Measurements from ENCODE around the gene PRDX5. TPM values are rescaled to one million over a fixed set of nuclear protein-coding genes. Genes with fewer than 3 reads are reported as not detected.
"Not testable (repeated sequence)": the region's sequence is repeated elsewhere in the genome, so short reads cannot be mapped to it uniquely, and the experiment has no call there.

PRDX5 gene
- total RNA-seq, 4 donors from 2014 or later, result 152 to 381 (median 265) TPM

- in situ Hi-C loops (cut with MboI; ENCODE audit: low pct_ligation_motif_present in 1 of 4, low pct_unique_long_range_greater_than_20kb in 1 of 4, low sequenced_read_pairs in 3 of 4) (no loop called here), intact Hi-C loops (cut with DNase I; ENCODE audit: low total_unique reads) (no loop called here)
- Histone ChIP-seq H3K9me3 (no peaks in the 10 kb centered on the region), H3K36me3 (peaks cover 0 to 11% (median 3%) of the 10 kb centered on the region in 4 donors), H3K4me1 (peaks cover 4 to 34% (median 21%) of the 10 kb centered on the region in 4 donors), H3K27me3 (no peaks in the 10 kb centered on the region), H3K4me3 (no peak overlapping the region), H3K27ac (peak overlapping the region; percentile 34 to 68 (median 56))
- DNase-seq, result no peak
- WGBS, 2 donors (ENCODE audit: low coverage in 1 of 2), result 68% methylated on average over 18 of the region's 19 CpGs; no CpG with 5 or more reads in 1 of the 2 donors
- peak in 1 of 5 experiments; percentile 27 for TF ChIP-seq CTCF (IDR thresholded peaks at IDR 0.05)
- TF ChIP-seq POLR2AphosphoS5 (IDR thresholded peaks at IDR 0.05), result no peak
Measured at GRCh38 chr11:64314146-64314804, 3.6 kb upstream of the PRDX5 start.

GRCh38 chr11:64314805-64315561, 2.9 kb upstream of the PRDX5 start:
- 80 to 90% methylated on average over 1 to 16 of the region's 24 CpGs for WGBS, 2 donors (ENCODE audit: low coverage in 1 of 2)

GRCh38 chr11:64315667-64316526, 2.0 kb upstream of the PRDX5 start:
- 60 to 79% methylated on average over 5 to 20 of the region's 25 CpGs for WGBS, 2 donors (ENCODE audit: low coverage in 1 of 2)
- H3K9me3 ChIP-seq; intact Hi-C loops (cut with DNase I; ENCODE audit: low total_unique reads); H3K27me3 ChIP-seq; DNase-seq; in situ Hi-C loops (cut with MboI; ENCODE audit: low pct_ligation_motif_present in 1 of 4, low pct_unique_long_range_greater_than_20kb in 1 of 4, low sequenced_read_pairs in 3 of 4): not testable (repeated sequence)
- H3K4me1 ChIP-seq, result peaks cover 4 to 51% (median 31%) of the 10 kb centered on the region in 4 donors
- H3K4me3 ChIP-seq, result peak overlapping the region in 2 of 4 donors; percentile 71 to 72
- peaks cover 0 to 11% (median 3%) of the 10 kb centered on the region in 4 donors for H3K36me3 ChIP-seq
- peak overlapping the region; percentile 95 to 99 (median 96) for H3K27ac ChIP-seq

More at GRCh38 chr11:64314805-64315561, 2.9 kb upstream of the PRDX5 start:
- Histone ChIP-seq H3K9me3 (no peaks in the 10 kb centered on the region), H3K4me3 (no peak overlapping the region), H3K36me3 (peaks cover 0 to 11% (median 3%) of the 10 kb centered on the region in 4 donors), H3K27me3 (no peaks in the 10 kb centered on the region), H3K27ac (peak overlapping the region in 1 of 4 donors; percentile 62), H3K4me1 (peaks cover 4 to 41% (median 27%) of the 10 kb centered on the region in 4 donors)
- intact Hi-C loops (cut with DNase I; ENCODE audit: low total_unique reads) (no loop called here), in situ Hi-C loops (cut with MboI; ENCODE audit: low pct_ligation_motif_present in 1 of 4, low pct_unique_long_range_greater_than_20kb in 1 of 4, low sequenced_read_pairs in 3 of 4) (no loop called here)
- DNase-seq, result no peak
- no peak for TF ChIP-seq POLR2AphosphoS5 (IDR thresholded peaks at IDR 0.05)
- no peak for TF ChIP-seq CTCF (IDR thresholded peaks at IDR 0.05)
- TF ChIP-seq EP300 (IDR thresholded peaks at IDR 0.05; ENCODE audit: low read depth), result no peak
- no peak for TF ChIP-seq POLR2A (IDR thresholded peaks at IDR 0.05)

- H3K9me3 ChIP-seq, result no peaks in the 10 kb centered on the region
- peaks cover 0 to 11% (median 3%) of the 10 kb centered on the region in 4 donors for H3K36me3 ChIP-seq
- DNase-seq, result peak; percentile 69
- WGBS, 2 donors (ENCODE audit: low coverage in 1 of 2), result 4 to 5% methylated on average over 6 to 31 of the region's 32 CpGs
- peak overlapping the region; percentile 95 to 99 (median 96) for H3K27ac ChIP-seq
- H3K27me3 ChIP-seq, result no peaks in the 10 kb centered on the region
- in situ Hi-C loops (cut with MboI; ENCODE audit: low pct_ligation_motif_present in 1 of 4, low pct_unique_long_range_greater_than_20kb in 1 of 4, low sequenced_read_pairs in 3 of 4) (no loop called here), intact Hi-C loops (cut with DNase I; ENCODE audit: low total_unique reads) (no loop called here)
- peak overlapping the region; percentile 51 to 72 (median 62) for H3K4me3 ChIP-seq
- TF ChIP-seq POLR2AphosphoS5 (IDR thresholded peaks at IDR 0.05), result no peak
- no peak for TF ChIP-seq POLR2A (IDR thresholded peaks at IDR 0.05)
- TF ChIP-seq CTCF (IDR thresholded peaks at IDR 0.05), result peak in 4 of 5 experiments; percentile 7 to 42 (median 14)
- H3K4me1 ChIP-seq, result peaks cover 4 to 59% (median 37%) of the 10 kb centered on the region in 4 donors
Measured at GRCh38 chr11:64316672-64317324, 1.1 kb upstream of the PRDX5 start.

Measured in transverse colon (tissue), 4 donors.